Measurements from ENCODE around the gene SNAP23.
A peak's percentile ranks its signal among the peaks of the same experiment; 100 is the strongest.

The SNAP23 gene

DNA sequence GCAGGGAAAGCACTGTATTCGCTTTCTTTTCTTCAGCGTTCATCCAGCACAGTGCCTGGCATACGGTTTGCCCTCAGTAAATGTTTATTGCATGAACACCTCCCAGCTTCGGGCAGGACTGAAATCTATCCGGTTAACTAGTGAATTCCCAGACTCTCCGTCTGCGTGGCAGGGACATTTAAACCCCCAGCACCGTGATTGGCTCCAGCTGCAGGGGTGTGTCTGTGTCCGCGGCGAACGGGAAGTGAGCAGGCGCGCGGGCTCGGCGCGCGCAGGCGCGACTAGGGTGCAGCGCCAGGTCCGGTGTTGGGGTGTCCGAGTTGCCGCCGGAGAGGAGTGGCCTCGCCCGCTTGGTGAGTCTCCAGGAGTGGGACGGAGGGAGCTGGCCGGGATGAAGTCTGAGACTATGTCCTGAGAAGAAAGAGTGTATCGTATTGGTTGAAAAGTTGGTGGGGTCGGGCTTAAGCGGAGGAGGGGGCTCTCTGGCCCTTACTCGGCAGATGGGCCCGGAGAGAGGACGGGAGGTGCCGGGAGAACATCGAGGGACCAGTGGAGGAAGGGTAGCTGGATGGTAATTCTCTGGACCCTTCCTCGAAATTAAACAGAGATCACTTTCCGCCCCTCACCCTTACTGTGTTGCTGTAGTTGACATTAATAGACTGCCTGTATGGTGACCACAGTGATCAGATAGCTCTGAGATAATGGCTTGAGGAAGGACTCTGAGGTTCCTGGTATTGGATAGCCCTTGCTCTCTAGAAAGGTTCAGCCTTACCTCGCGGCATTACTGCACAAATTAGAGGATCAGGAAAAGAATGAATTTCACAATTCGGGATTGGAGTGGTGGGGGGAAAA is at the start of gene SNAP23:
SNAP23 (plus strand) TSS at position 274 of the 852 bp plus-strand sequence. CDS start 16,213 bp downstream, outside the sequence.
- FAIRE-seq (no peak), DNase-seq (ENCODE audit: insufficient read length, low spot score) (peak; percentile 96)
- TF ChIP-seq, protein P1, sequence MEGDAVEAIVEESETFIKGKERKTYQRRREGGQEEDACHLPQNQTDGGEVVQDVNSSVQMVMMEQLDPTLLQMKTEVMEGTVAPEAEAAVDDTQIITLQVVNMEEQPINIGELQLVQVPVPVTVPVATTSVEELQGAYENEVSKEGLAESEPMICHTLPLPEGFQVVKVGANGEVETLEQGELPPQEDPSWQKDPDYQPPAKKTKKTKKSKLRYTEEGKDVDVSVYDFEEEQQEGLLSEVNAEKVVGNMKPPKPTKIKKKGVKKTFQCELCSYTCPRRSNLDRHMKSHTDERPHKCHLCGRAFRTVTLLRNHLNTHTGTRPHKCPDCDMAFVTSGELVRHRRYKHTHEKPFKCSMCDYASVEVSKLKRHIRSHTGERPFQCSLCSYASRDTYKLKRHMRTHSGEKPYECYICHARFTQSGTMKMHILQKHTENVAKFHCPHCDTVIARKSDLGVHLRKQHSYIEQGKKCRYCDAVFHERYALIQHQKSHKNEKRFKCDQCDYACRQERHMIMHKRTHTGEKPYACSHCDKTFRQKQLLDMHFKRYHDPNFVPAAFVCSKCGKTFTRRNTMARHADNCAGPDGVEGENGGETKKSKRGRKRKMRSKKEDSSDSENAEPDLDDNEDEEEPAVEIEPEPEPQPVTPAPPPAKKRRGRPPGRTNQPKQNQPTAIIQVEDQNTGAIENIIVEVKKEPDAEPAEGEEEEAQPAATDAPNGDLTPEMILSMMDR (IDR thresholded peaks at IDR 0.05; ENCODE audit: insufficient read depth, missing control alignments) = no peak

DNA sequence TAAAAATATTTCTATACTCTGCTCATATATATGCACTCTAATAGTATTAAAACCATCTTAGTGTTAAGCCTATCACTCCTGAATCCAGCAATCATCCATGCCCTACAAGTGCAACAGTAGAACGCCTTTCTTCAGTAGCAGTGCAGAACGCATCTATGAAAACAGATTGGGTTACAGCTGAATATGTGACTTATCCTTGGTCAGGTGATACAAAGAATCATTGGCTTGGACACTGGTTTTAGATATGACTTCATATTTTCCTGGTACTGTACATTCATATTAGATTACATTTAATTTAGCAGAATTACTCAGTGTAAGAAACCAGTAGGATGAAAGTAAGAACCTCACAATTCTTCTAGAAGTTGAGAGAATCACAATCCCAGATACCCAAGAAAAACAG is 47.8 kb upstream of the SNAP23 start:
- TF ChIP-seq, protein P1 (IDR thresholded peaks at IDR 0.05; ENCODE audit: insufficient read depth, missing control alignments) = no peak

GRCh38 chr15:42448281-42448680 is 47.2 kb upstream of the SNAP23 start:
- no peak for DNase-seq (ENCODE audit: insufficient read length, low spot score)
- TF ChIP-seq, protein P1 (IDR thresholded peaks at IDR 0.05; ENCODE audit: insufficient read depth, missing control alignments) = no peak
- FAIRE-seq = no peak

More for the DNA sequence above, 47.8 kb upstream of the SNAP23 start:
- DNase-seq (ENCODE audit: insufficient read length, low spot score) = no peak
- FAIRE-seq = no peak

DNA sequence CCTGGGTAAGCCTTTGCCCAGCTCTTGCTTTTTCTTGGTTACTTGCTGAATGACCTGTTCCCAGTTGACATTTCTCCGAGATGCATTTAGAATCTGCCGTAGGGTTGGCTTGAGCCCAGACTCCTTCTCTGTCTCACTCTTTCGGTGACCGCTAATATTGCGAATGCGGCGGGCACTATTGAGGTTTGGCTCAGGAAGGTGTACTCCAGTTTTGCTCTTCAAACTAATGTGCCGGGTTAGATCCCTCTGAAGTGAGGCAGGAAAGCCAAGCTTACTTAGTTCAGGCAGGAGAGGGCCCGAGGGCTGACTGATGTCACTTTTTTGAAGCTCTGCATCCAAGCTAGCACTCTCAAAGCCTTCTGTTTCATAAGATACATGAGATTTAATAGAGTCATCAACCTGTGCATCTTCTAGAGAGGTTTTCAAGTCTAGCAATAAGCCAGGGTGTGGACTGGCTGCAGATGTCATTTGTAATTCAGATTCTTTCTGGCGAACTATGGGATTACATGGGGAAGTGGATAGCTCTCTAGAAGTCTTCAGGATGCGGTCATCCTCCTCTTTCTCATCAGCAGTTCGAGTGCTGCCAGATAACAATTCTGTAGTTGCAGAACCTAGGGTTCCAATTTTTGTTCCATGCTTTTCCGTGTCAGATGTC is 45.5 kb upstream of the SNAP23 start:
- DNase-seq (ENCODE audit: insufficient read length, low spot score) = no peak
- TF ChIP-seq, protein P1 (IDR thresholded peaks at IDR 0.05; ENCODE audit: insufficient read depth, missing control alignments) = no peak
- no peak for FAIRE-seq

DNA sequence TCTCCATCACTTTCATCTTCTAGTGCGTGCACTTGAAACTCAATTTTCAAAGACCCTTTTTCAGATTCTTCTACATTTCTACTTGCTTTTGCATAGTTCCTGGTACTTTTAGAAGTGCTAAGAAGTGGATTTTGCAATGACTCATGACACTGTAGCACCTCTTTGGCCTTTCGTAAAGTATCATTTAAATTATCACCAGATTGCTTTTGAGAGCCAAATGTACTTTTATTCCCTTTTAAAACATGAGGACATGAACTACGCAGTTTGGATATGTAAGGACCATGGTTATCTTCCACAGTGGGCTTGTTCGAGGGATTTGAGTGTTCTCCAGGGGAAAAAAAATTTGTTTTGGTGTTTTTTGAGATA is 45.0 kb upstream of the SNAP23 start:
- FAIRE-seq = no peak
- no peak for DNase-seq (ENCODE audit: insufficient read length, low spot score)
- TF ChIP-seq, protein P1 (IDR thresholded peaks at IDR 0.05; ENCODE audit: insufficient read depth, missing control alignments) = no peak

- DNase-seq (ENCODE audit: insufficient read length, low spot score) (no peak), FAIRE-seq (no peak)
- TF ChIP-seq, protein P1 (IDR thresholded peaks at IDR 0.05; ENCODE audit: insufficient read depth, missing control alignments) = no peak
These were observed 41.6 kb upstream of the SNAP23 start for GRCh38 chr15:42453826-42454225.

GRCh38 chr15:42456531-42456930 is 38.9 kb upstream of the SNAP23 start:
- TF ChIP-seq, protein P1 (IDR thresholded peaks at IDR 0.05; ENCODE audit: insufficient read depth, missing control alignments) = no peak
- DNase-seq (ENCODE audit: insufficient read length, low spot score) (no peak), FAIRE-seq (no peak)

Data from D721Med (cell line).